GM18870 (cell line): ENCODE results near the gene PARP9.
"Not testable (repeated sequence)": the region's sequence is repeated elsewhere in the genome, so short reads cannot be mapped to it uniquely, and the experiment has no call there.

ENCODE experiments used
- ATAC-seq: cut with Tn5 transposase; IDR thresholded peaks from one replicate; pipeline ENCODE4 v1.9.1; 2021; ENCODE audit warnings: moderate library complexity; ENCODE audit not compliant: unreplicated experiment

The PARP9 gene

GRCh38 chr3:122523317-122523716 lies 40.8 kb downstream of the PARP9 start:
- no peak for ATAC-seq

- ATAC-seq, result no peak
Measured at GRCh38 chr3:122520861-122521260, 43.2 kb downstream of the PARP9 start.

DNA sequence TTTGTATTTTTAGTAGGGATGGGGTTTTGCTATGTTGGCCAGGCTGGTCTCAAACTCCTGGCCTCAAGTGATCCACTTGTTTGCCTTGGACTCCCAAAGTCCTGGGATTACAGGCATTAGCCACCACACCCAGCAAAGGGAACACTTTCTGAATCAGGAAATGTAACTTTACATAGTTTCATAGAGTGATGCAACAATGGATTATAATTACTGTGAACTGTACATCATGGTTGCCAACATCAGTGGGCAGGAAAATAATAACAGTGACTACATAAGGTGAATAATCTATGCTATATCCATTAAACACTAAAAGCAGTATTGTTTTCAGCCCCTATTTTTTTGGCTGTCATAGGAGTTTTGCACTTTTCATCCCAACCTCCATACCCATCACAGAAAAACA lies 44.4 kb downstream of the PARP9 start:
- no peak for ATAC-seq

DNA sequence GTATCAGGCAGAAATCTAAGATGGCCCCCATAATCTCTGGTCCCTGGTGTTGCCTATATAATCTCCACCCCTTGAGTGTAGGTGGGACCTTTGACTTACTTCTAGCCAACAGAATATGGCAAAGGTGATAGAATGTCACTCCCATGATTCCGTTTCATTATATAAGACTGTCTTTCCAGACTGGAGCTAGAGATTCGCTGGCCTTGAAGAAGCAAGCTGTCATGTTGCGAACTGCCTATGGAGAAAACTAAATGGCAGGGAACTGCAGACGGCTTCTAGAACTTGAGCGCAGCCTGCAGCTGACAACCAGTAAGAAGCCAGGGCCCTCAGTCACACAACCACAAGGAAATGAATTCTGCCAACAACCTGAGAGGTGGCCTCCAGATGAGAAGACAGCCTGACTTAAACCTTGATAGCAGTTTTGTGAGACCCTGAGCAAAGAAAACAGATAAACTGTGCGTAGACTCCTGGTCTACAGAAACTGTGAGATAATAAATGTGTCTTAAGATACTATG lies 47.2 kb downstream of the PARP9 start:
- ATAC-seq, result no peak

DNA sequence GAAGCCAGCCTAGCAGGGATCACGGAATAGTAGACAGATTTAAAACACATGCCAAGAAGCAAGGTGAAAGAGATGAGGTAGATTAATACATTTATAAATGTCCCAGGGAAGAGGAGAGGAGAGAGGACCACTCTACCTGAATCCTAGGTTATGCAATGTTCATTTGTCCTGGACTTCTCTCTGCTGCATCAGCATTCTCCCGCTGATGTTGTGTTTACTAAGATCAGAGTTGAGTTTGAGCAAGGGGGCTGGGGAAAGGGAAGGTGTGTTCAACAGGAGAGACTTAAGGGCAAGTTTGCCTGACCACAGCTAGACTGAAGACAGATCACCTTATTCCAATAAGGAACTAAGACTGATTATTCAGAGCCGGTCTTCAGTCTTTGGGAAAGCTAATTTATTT lies 48.2 kb downstream of the PARP9 start:
- no peak for ATAC-seq

GRCh38 chr3:122515020-122515468 lies 49.1 kb downstream of the PARP9 start:
- ATAC-seq, result no peak

DNA sequence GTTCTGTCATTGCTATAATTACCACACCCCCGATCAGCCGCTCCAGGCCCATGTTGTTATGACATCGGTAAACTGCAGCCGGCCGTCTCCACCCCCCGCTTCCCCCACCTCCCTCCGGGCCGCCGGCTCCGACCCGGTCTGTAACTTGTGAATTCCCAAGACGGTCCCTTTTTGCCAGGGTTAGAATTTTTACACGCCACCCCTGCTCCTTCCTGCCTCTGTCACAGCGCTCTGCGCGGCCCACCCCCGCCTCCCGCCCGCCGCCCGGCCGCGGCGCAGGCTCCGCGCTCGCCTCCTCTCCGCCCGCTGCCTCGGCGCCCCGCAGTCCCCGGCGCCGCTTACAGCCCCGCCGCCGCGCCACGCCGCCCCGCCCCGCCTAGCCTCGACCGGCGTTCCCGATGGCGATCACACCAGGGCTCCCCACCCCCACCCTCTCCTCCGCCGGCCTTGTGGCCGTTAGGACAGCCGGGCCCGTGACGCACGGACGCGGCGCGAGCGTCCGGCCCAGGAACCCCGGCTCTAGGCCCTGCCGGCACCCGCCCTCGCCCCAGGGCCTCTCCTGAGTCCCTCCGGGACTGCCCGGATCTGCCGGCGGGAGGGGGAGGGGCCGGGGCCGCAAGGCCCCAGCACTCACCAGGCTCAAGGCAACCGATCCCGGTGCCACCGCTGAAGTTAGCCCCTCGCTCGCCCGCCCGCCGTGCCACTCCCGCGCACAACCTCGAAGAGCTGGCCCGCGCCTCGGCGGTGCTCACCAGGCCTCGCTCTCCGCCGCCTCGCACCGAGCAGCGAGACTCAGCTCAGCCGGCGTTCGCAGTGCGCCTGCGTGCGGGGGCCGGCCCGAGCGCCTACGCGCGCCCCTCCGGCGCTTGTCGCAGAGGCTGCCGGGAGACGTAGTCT lies 49.7 kb downstream of the PARP9 start, which contains the start of gene KPNA1:
Gene KPNA1 (minus strand): TSS at position 817 of the 897 bp plus-strand sequence. CDS start 18,374 bp downstream, outside the sequence.
- peak; percentile 73 for ATAC-seq

- no peak for ATAC-seq
Measured at GRCh38 chr3:122513386-122514122, 50.5 kb downstream of the PARP9 start.

- no peak for ATAC-seq
Measured at GRCh38 chr3:122512284-122512683, 51.8 kb downstream of the PARP9 start.

DNA sequence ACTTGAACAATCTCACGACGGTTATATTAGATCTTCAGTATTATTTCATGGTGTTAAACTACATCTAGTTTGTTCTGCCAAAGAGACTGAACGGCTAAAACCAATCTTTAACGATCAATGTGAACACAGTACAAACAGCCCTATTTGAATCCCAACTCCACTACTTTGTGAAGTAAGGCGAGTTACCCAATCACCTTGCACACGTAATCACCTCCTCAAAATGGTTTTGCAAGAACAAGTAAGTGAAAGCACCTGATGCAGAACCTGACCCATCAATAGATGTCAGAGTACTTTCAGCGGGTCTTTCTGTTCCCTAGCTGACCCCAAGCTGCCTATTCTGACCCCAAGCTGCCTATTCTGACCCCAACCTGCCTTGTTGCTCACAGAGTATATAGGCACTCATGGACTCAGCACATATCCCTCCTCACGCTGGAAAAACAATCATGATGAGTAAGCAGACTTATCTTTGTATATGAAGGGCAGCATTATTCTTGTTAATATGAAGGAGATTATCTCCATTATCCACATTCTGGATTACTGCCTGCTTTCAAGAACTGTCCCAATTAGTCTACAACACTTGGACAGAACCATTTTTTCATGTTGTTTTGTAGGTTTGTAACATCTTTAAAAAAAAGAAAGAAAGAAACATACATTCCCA lies 53.1 kb downstream of the PARP9 start:
- ATAC-seq, result no peak

DNA sequence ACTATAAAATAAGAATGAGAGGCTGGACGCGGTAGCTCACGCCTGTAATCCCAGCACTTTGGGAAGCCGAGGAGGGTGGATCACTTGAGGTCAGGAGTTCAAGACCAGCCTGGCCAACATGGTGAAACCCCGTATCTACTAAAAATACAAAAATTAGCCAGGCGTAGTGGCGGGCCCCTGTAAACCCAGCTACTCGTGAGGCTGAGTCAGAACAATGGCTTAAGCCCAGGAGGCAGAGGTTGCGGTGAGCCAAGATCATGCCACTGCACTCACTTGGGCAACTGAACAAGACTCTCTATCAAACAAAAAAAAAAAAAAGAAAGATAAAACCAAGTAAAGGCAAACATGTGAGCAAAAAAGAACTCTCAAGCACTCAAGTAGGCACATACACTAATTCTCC lies 55.2 kb downstream of the PARP9 start:
- not testable (repeated sequence) for ATAC-seq

- no peak for ATAC-seq
Measured at GRCh38 chr3:122508135-122508914, 55.8 kb downstream of the PARP9 start.

- ATAC-seq, result no peak
Measured at GRCh38 chr3:122506450-122506849, 57.6 kb downstream of the PARP9 start.

DNA sequence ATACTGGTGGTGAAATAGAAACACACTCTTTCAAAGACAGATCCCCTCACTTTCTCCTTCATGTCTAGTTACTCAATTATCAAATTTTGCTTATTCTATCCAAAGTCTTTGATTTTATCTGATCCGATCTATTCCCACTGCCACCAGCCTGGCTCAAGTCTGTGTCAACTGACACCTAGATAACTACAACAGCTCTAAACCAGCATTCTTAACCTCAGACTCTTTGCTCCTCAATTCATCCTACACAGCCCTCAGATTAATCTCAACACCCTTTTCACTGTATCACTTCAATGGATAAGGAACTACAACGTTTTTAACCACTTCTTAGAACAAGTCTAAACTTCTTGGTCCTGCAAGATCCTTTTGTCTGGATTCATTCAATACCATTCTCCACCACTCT lies 58.4 kb downstream of the PARP9 start:
- no peak for ATAC-seq

GRCh38 chr3:122502941-122503340 lies 61.2 kb downstream of the PARP9 start:
- ATAC-seq, result no peak

DNA sequence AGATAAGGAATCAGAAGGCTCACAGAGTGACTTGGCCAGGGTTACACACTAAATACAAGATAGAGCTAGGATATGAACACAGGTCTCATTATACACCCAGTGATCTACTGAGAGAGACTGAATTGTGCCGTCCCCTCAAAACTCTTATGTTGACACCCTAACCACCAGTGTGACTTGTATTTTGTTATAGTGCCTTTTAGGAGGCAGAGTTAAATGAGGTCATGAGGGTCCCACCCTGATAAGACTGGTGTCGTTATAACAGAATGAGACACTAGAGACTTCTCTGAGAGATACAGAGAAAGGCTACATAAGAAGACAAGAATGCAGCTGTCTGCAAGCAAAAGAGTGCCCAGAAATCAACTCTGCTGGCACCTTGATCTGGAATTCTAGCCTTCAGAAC lies 62.0 kb downstream of the PARP9 start:
- ATAC-seq, result no peak

- not testable (repeated sequence) for ATAC-seq
Measured at GRCh38 chr3:122500964-122501363, 63.1 kb downstream of the PARP9 start.

DNA sequence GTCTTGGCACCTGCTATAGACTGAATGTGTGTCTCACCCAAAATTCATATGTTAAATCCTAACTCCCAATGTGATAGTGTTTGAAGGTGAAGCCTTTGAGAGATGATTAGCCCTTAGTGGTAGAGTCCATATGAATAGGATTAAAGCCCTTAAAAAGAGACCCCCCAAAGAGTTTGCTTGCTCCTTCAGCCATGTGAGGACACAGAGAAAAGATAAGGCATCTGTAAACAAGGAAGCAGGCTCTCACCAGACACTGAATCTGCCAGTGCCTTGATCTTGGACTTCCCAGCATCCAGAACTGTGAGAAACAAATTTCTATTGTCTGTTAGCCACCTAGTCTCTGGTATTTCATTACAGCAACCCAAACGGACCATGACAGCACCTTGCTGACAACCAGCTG lies 65.9 kb downstream of the PARP9 start:
- no peak for ATAC-seq

GRCh38 chr3:122497425-122497824 lies 66.7 kb downstream of the PARP9 start:
- peak; percentile 91 for ATAC-seq

DNA sequence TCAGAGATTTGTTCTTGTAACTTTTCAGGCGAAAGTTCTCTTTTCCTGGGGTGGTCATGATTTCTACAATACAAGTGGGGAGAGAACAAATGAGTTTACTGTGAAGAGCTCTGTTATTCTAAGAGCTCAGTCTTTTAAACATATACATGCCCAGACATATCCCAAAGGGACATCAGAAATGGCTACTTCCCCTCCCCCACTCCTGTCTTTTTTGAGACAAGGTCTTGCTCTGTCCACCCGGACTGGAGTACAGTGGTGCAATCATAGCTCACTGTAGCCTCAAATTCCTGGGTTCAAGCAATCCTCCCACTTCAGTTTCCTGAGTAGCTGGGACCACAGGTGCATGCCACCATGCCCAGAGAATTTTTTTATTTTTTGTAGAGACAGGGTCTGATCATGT lies 67.6 kb downstream of the PARP9 start:
- no peak for ATAC-seq
